Left ventricle myocardium inferior (tissue), 1 donor: ENCODE data around the gene FILIP1. TPM values are rescaled to one million over a fixed set of nuclear protein-coding genes. Genes with fewer than 3 reads are reported as not detected.
A peak's percentile ranks its signal among the peaks of the same experiment; 100 is the strongest.

ENCODE experiments used
- DNase-seq: peaks from one replicate; pipeline ENCODE4 v3.0.0-alpha.2; 2020
- H3K27ac ChIP-seq: fragments of 200-600 bp; replicated peaks from 2 replicates; pipeline ENCODE4 v1.8.0; 2021
- H3K27me3 ChIP-seq: fragments of 200-600 bp; 2 replicates; pipeline ENCODE4 v1.8.0; 2021; ENCODE audit warnings: low read depth
- H3K36me3 ChIP-seq: fragments of 200-600 bp; 2 replicates; pipeline ENCODE4 v1.8.0; 2021
- H3K4me1 ChIP-seq: fragments of 200-600 bp; 2 replicates; pipeline ENCODE4 v1.8.0; 2021
- H3K4me3 ChIP-seq: fragments of 200-600 bp; 2 replicates; pipeline ENCODE4 v1.8.0; 2021; ENCODE audit warnings: mild to moderate bottlenecking, moderate library complexity
- H3K9me3 ChIP-seq: fragments of 200-600 bp; replicated peaks from 2 replicates; pipeline ENCODE4 v1.8.0; 2021
- CTCF ChIP-seq: fragments of 200-600 bp; IDR thresholded peaks from 2 replicates; pipeline ENCODE4 v1.8.0; 2021; ENCODE audit warnings: antibody characterized with exemption, mild to moderate bottlenecking, borderline replicate concordance
- intact Hi-C: fragments of 100-400 bp; cut with micrococcal nuclease; formaldehyde crosslinking; loops from one replicate; pipeline ENCODE4 v1.11.0; 2022
- microRNA-seq: library from miRNA; unstranded; fragments of <30 nt; microRNA quantifications from one replicate; pipeline ENCODE4 v1.2.0, GENCODE V29; 2020
- total RNA-seq: library from RNA; stranded (reverse); fragmentation: NEBNext Ultra II Directional; extraction: Animal tissue kit (Norgen Biotek cat#: 25700); gene quantifications from one replicate; pipeline ENCODE4 v1.2.1, GENCODE V29; 2021
- donor health status: DM: no; HTN: yes; CAD: no; lungs with severe emphysema.

FILIP1 gene
- total RNA-seq, 1 donor from 2014 or later = 173 TPM

DNA sequence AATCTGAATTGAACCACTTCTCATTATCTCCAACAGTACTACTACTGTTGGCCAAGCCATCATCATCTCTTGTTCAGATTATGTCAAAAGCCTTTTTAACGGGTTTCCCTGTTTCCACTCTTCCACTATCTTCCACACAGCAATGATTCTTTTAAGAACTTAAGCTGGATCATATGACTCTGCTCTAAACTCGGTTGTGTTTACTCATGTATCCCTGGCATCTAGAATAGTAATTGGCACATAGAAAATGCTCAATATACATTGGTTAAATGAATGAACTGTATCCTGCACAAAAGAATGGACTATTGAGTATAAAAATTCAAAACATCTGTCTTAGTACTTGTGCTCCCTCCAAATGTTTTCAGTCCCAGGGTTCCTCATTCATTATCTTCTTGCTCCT, 247.2 kb downstream of the FILIP1 start:
- H3K27me3 ChIP-seq = no peaks in the 10 kb centered on the region
- no peak for DNase-seq
- no peak for TF ChIP-seq CTCF
- H3K9me3 ChIP-seq = no peaks in the 10 kb centered on the region
- peaks cover 4% of the 10 kb centered on the region for H3K36me3 ChIP-seq
- H3K4me3 ChIP-seq = no peak overlapping the region
- H3K27ac ChIP-seq = no peak overlapping the region
- peaks cover 29% of the 10 kb centered on the region for H3K4me1 ChIP-seq
- intact Hi-C loops = no loop called here

- Histone ChIP-seq H3K4me1 (peaks cover 40% of the 10 kb centered on the region), H3K36me3 (peaks cover 14% of the 10 kb centered on the region), H3K27ac (peak overlapping the region; percentile 95), H3K4me3 (peak overlapping the region; percentile 93), H3K9me3 (no peaks in the 10 kb centered on the region), H3K27me3 (no peaks in the 10 kb centered on the region)
- intact Hi-C loops = no loop called here
- no peak for TF ChIP-seq CTCF
- no peak for DNase-seq
Observed at GRCh38 chr6:75244063-75244584, 249.5 kb downstream of the FILIP1 start.

GRCh38 chr6:75243333-75244062, 250.1 kb downstream of the FILIP1 start, which contains the start of gene COX7A2:
Gene COX7A2, minus strand, starts transcription at chr6:75243801. Its CDS starts 67 bp downstream, at chr6:75243734.
- intact Hi-C loops = no loop called here
- no peak for TF ChIP-seq CTCF

More at GRCh38 chr6:75243333-75244062, 250.1 kb downstream of the FILIP1 start, which contains the start of gene COX7A2:
- DNase-seq = peak; percentile 86
- Histone ChIP-seq H3K4me1 (peaks cover 40% of the 10 kb centered on the region), H3K4me3 (peak within 1 kb of the TSS; percentile 93), H3K9me3 (no peaks in the 10 kb centered on the region), H3K27ac (peak within 1 kb of the TSS; percentile 95), H3K27me3 (no peaks in the 10 kb centered on the region), H3K36me3 (peaks cover 21% of the 10 kb centered on the region)

Small RNA genes lying within 50 kb of the gene (microRNA-seq; reads per million reads assigned to microRNA genes)
- not detected for gene MIR4463

Other genes starting within 250 kb of the FILIP1 start
- gene COX7A2, start 250.0 kb downstream of the FILIP1 start, total RNA-seq = 1,008 TPM
- 52.3 TPM for gene TMEM30A, start 209.0 kb downstream of the FILIP1 start, total RNA-seq
- 54.2 TPM for gene SENP6, start 108.1 kb upstream of the FILIP1 start, total RNA-seq